NCI-H510A treated with DMSO at 0.1 percent for 48 hours (cell line): ENCODE measurements around the gene MRPL28.
"Not testable (repeated sequence)": the region's sequence is repeated elsewhere in the genome, so short reads cannot be mapped to it uniquely, and the experiment has no call there.

ENCODE experiments used
- DNase-seq: peaks from one replicate; lab custom pipeline; 2025; lab: John Stamatoyannopoulos, UW

Gene MRPL28

GRCh38 chr16:359871-360697 lies 10.3 kb downstream of the MRPL28 start:
- DNase-seq: no peak

GRCh38 chr16:359067-359763 lies 11.1 kb downstream of the MRPL28 start:
- no peak for DNase-seq

GRCh38 chr16:356741-357140 lies 13.6 kb downstream of the MRPL28 start:
- DNase-seq: no peak

- no peak for DNase-seq
These were observed 15.3 kb downstream of the MRPL28 start for GRCh38 chr16:354971-355461.

- no peak for DNase-seq
These were observed 16.0 kb downstream of the MRPL28 start for GRCh38 chr16:354291-354881.

- no peak for DNase-seq
These were observed 16.7 kb downstream of the MRPL28 start for GRCh38 chr16:353404-354290.

GRCh38 chr16:352547-353403 lies 17.6 kb downstream of the MRPL28 start, which contains the start of gene AXIN1:
Gene AXIN1, minus strand, starts transcription at chr16:352723. Its CDS starts 5,698 bp downstream, at chr16:347025.
- peak; percentile 85 for DNase-seq

GRCh38 chr16:351804-352520 lies 18.4 kb downstream of the MRPL28 start:
- no peak for DNase-seq

- DNase-seq: no peak
These were observed 20.1 kb downstream of the MRPL28 start for GRCh38 chr16:350203-350602.

- DNase-seq: no peak
These were observed 21.1 kb downstream of the MRPL28 start for GRCh38 chr16:349211-349610.

- not testable (repeated sequence) for DNase-seq
These were observed 21.8 kb downstream of the MRPL28 start for GRCh38 chr16:348495-348894.

- DNase-seq: no peak
These were observed 23.1 kb downstream of the MRPL28 start for GRCh38 chr16:347203-347602.

- no peak for DNase-seq
These were observed 23.8 kb downstream of the MRPL28 start for GRCh38 chr16:346587-346986.

GRCh38 chr16:345772-346171 lies 24.6 kb downstream of the MRPL28 start:
- DNase-seq: no peak

- DNase-seq: no peak
These were observed 27.7 kb downstream of the MRPL28 start for GRCh38 chr16:342455-343213.

- not testable (repeated sequence) for DNase-seq
These were observed 28.4 kb downstream of the MRPL28 start for GRCh38 chr16:341974-342336.

GRCh38 chr16:341095-341973 lies 29.0 kb downstream of the MRPL28 start:
- DNase-seq: not testable (repeated sequence)

- DNase-seq: no peak
These were observed 29.8 kb downstream of the MRPL28 start for GRCh38 chr16:340370-341091.
